Suprapubic skin (tissue), 3 donors: ENCODE results near the gene SOCS7.
A peak's percentile ranks its signal among the peaks of the same experiment; 100 is the strongest.

ENCODE experiments used
- EP300 ChIP-seq: sonication (generic); formaldehyde crosslinking; IDR thresholded peaks from one replicate; pipeline ENCODE4 v1.6.1; 2017; ENCODE audit warnings: antibody characterized with exemption
- POLR2A ChIP-seq, 2 donors: fragments of 450-650 bp; IDR thresholded peaks; one replicate each; pipeline ENCODE4 v1.6.1; 2017; ENCODE audit warnings: antibody characterized with exemption in 2 of 2, mild to moderate bottlenecking in 2 of 2, moderate library complexity in 2 of 2
- TF ChIP-seq, protein P1 (sequence below), 2 donors: fragments of 200-600 bp in 1 of 2; fragments of 450-650 bp in 1 of 2; sonication (generic) in 1 of 2; IDR thresholded peaks; one replicate each; pipeline ENCODE4 v1.5.1; 2016 to 2019; ENCODE audit warnings: antibody characterized with exemption in 2 of 2, mild to moderate bottlenecking in 1 of 2, moderate library complexity in 1 of 2

- TF ChIP-seq POLR2A (IDR thresholded peaks at IDR 0.05) (no peak), EP300 (no peak)
- TF ChIP-seq, protein P1, sequence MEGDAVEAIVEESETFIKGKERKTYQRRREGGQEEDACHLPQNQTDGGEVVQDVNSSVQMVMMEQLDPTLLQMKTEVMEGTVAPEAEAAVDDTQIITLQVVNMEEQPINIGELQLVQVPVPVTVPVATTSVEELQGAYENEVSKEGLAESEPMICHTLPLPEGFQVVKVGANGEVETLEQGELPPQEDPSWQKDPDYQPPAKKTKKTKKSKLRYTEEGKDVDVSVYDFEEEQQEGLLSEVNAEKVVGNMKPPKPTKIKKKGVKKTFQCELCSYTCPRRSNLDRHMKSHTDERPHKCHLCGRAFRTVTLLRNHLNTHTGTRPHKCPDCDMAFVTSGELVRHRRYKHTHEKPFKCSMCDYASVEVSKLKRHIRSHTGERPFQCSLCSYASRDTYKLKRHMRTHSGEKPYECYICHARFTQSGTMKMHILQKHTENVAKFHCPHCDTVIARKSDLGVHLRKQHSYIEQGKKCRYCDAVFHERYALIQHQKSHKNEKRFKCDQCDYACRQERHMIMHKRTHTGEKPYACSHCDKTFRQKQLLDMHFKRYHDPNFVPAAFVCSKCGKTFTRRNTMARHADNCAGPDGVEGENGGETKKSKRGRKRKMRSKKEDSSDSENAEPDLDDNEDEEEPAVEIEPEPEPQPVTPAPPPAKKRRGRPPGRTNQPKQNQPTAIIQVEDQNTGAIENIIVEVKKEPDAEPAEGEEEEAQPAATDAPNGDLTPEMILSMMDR (IDR thresholded peaks at IDR 0.05) = peak; percentile 82 to 87
Observed at GRCh38 chr17:38349097-38349730, 2.4 kb upstream of the SOCS7 start.
